Measurements from ENCODE around the gene BRD4.

DNA sequence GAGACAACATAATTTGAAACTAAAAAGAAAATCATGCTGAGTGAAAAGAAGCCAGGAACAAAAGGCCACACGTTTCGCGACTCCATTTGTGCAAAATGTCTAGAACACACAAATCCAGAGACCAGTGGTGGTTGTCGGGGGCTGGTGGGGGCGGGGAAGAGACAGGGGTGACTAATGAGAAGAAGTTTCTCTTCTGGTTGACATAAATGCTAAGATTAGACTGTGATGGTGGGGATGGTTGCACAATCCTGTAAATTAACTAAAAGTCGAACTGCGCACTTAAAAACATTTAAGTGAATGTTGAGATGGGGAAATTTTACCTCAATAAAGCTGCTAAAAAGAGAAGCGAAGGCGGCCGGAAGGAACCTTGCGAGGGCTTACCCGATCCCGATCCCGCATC is 40.1 kb upstream of the BRD4 start:
- TF ChIP-seq CTCF (IDR thresholded peaks at IDR 0.05), result no peak
- no peak for TF ChIP-seq POLR2A (IDR thresholded peaks at IDR 0.05; ENCODE audit: low read depth)

All from esophagus muscularis mucosa (tissue), 3 donors.